ENCODE data around the gene PYGM.

- TF ChIP-seq CTCF (IDR thresholded peaks at IDR 0.05 in 8 of 11, conservative IDR thresholded peaks at IDR 0.05 in 3 of 11) (no peak), POLR2A (IDR thresholded peaks at IDR 0.05) (no peak)
Observed at GRCh38 chr11:64744544-64745188, 15.1 kb downstream of the PYGM start.
